ENCODE measurements around the gene GRID2.

The GRID2 gene

GRCh38 chr4:93645120-93645519 is 1341.4 kb downstream of the GRID2 start:
- no peak for DNase-seq (ENCODE audit: low read depth)
- no peak overlapping the region for H3K4me3 ChIP-seq (ENCODE audit: low read length)
- TF ChIP-seq CTCF (IDR thresholded peaks at IDR 0.05; ENCODE audit: insufficient read depth, low read depth, low read length, missing control alignments): no peak

- no peak overlapping the region for H3K4me3 ChIP-seq (ENCODE audit: low read length)
- peak; percentile 74 for DNase-seq (ENCODE audit: low read depth)
- no peak for TF ChIP-seq CTCF (IDR thresholded peaks at IDR 0.05; ENCODE audit: insufficient read depth, low read depth, low read length, missing control alignments)
These were observed 1342.6 kb downstream of the GRID2 start for GRCh38 chr4:93646233-93646930.

- DNase-seq (ENCODE audit: low read depth): no peak
- no peak for TF ChIP-seq CTCF (IDR thresholded peaks at IDR 0.05; ENCODE audit: insufficient read depth, low read depth, low read length, missing control alignments)
These were observed 1344.5 kb downstream of the GRID2 start for GRCh38 chr4:93648258-93648657.

GRCh38 chr4:93649828-93650227 is 1346.1 kb downstream of the GRID2 start:
- no peak for DNase-seq (ENCODE audit: low read depth)
- H3K4me3 ChIP-seq (ENCODE audit: low read length): no peak overlapping the region
- no peak for TF ChIP-seq CTCF (IDR thresholded peaks at IDR 0.05; ENCODE audit: insufficient read depth, low read depth, low read length, missing control alignments)

More at GRCh38 chr4:93648258-93648657, 1344.5 kb downstream of the GRID2 start:
- no peak overlapping the region for H3K4me3 ChIP-seq (ENCODE audit: low read length)

- no peak for TF ChIP-seq CTCF (IDR thresholded peaks at IDR 0.05; ENCODE audit: insufficient read depth, low read depth, low read length, missing control alignments)
- no peak for DNase-seq (ENCODE audit: low read depth)
- H3K4me3 ChIP-seq (ENCODE audit: low read length): no peak overlapping the region
These were observed 1350.4 kb downstream of the GRID2 start for GRCh38 chr4:93654211-93654610.

- H3K4me3 ChIP-seq (ENCODE audit: low read length): no peak overlapping the region
- DNase-seq (ENCODE audit: low read depth): no peak
- TF ChIP-seq CTCF (IDR thresholded peaks at IDR 0.05; ENCODE audit: insufficient read depth, low read depth, low read length, missing control alignments): no peak
These were observed 1353.8 kb downstream of the GRID2 start for GRCh38 chr4:93657527-93657926.

- no peak overlapping the region for H3K4me3 ChIP-seq (ENCODE audit: low read length)
- TF ChIP-seq CTCF (IDR thresholded peaks at IDR 0.05; ENCODE audit: insufficient read depth, low read depth, low read length, missing control alignments): no peak
- no peak for DNase-seq (ENCODE audit: low read depth)
These were observed 1354.7 kb downstream of the GRID2 start for GRCh38 chr4:93658443-93658842.
